ENCODE results near the gene USB1. TPM values are rescaled to one million over a fixed set of nuclear protein-coding genes. Genes with fewer than 3 reads are reported as not detected.

Gene USB1
- total RNA-seq, 1 donor from 2014 or later = 35.2 TPM

GRCh38 chr16:58021661-58022551 is 20.7 kb downstream of the USB1 start:
- peak; percentile 11 for DNase-seq
- H3K27ac ChIP-seq (replicated peaks) = peak overlapping the region; percentile 96
- intact Hi-C loops (cut with micrococcal nuclease) = loop anchor here (2.0 kb wide), 1 partner anchor 101 kb away; no protein-coding TSS in a partner anchor
- TF ChIP-seq CTCF (IDR thresholded peaks at IDR 0.05; ENCODE audit: borderline replicate concordance) = no peak
- H3K4me3 ChIP-seq = no peak overlapping the region
- H3K4me1 ChIP-seq = peaks cover 65% of the 10 kb centered on the region
- no peaks in the 10 kb centered on the region for H3K27me3 ChIP-seq (ENCODE audit: low read depth)
- H3K9me3 ChIP-seq (replicated peaks) = no peaks in the 10 kb centered on the region
- peaks cover 16% of the 10 kb centered on the region for H3K36me3 ChIP-seq

- Histone ChIP-seq H3K36me3 (peaks cover 16% of the 10 kb centered on the region), H3K27me3 (ENCODE audit: low read depth) (no peaks in the 10 kb centered on the region), H3K4me1 (peaks cover 74% of the 10 kb centered on the region), H3K4me3 (peak overlapping the region; percentile 29), H3K9me3 (replicated peaks) (no peaks in the 10 kb centered on the region), H3K27ac (replicated peaks) (peak overlapping the region; percentile 96)
- no peak for TF ChIP-seq CTCF (IDR thresholded peaks at IDR 0.05; ENCODE audit: borderline replicate concordance)
- peak; percentile 81 for DNase-seq
- intact Hi-C loops (cut with micrococcal nuclease) = no loop called here
Observed at GRCh38 chr16:58022601-58023371, 21.6 kb downstream of the USB1 start.

GRCh38 chr16:58024486-58025350 is 23.5 kb downstream of the USB1 start:
- H3K27ac ChIP-seq (replicated peaks) = peak overlapping the region; percentile 96
- H3K9me3 ChIP-seq (replicated peaks) = no peaks in the 10 kb centered on the region
- H3K36me3 ChIP-seq = peaks cover 2% of the 10 kb centered on the region
- DNase-seq = peak; percentile 45
- no peaks in the 10 kb centered on the region for H3K27me3 ChIP-seq (ENCODE audit: low read depth)
- intact Hi-C loops (cut with micrococcal nuclease) = no loop called here
- peak overlapping the region; percentile 84 for H3K4me3 ChIP-seq
- TF ChIP-seq CTCF (IDR thresholded peaks at IDR 0.05; ENCODE audit: borderline replicate concordance) = no peak
- H3K4me1 ChIP-seq = peaks cover 93% of the 10 kb centered on the region

- Histone ChIP-seq H3K36me3 (no peaks in the 10 kb centered on the region), H3K4me1 (peaks cover 100% of the 10 kb centered on the region), H3K27ac (replicated peaks) (peak within 1 kb of the TSS; percentile 96), H3K4me3 (peak within 1 kb of the TSS; percentile 84), H3K9me3 (replicated peaks) (no peaks in the 10 kb centered on the region), H3K27me3 (ENCODE audit: low read depth) (no peaks in the 10 kb centered on the region)
- peak; percentile 79 for DNase-seq
- TF ChIP-seq CTCF (IDR thresholded peaks at IDR 0.05; ENCODE audit: borderline replicate concordance) = no peak
- intact Hi-C loops (cut with micrococcal nuclease) = no loop called here
Observed at GRCh38 chr16:58025351-58026138, 24.3 kb downstream of the USB1 start, which contains the start of gene MMP15. Gene MMP15, plus strand, starts transcription at chr16:58025754. Its CDS starts 597 bp downstream, at chr16:58026351.

Data from left ventricle myocardium inferior (tissue), 1 donor.